Memory B cell (primary cell): ENCODE results near the gene SUOX.
"Not testable (repeated sequence)": the region's sequence is repeated elsewhere in the genome, so short reads cannot be mapped to it uniquely, and the experiment has no call there.

Experiments
- ATAC-seq: fragments of 150-1000 bp; cut with Tn5 transposase; 2 replicates; pipeline ENCODE4 v1.10.0; 2021; ENCODE audit warnings: low read depth, mild to moderate bottlenecking, moderate library complexity
- DNase-seq, 2 donors: peaks; one replicate each; pipeline ENCODE4 v3.0.0; 2022; ENCODE audit warnings: low spot score in 2 of 2
- H3K27ac Mint-ChIP-seq: one replicate; pipeline ENCODE4 v1.8.0; 2022; ENCODE audit warnings: mild to moderate bottlenecking, moderate library complexity, mixed read lengths
- H3K27me3 Mint-ChIP-seq: one replicate; pipeline ENCODE4 v1.8.0; 2022; ENCODE audit warnings: mixed read lengths
- H3K36me3 Mint-ChIP-seq: one replicate; pipeline ENCODE4 v1.8.0; 2022; ENCODE audit warnings: mild to moderate bottlenecking, mixed read lengths
- H3K4me1 Mint-ChIP-seq: one replicate; pipeline ENCODE4 v1.8.0; 2022; ENCODE audit warnings: mixed read lengths
- H3K4me3 Mint-ChIP-seq: one replicate; pipeline ENCODE4 v1.8.0; 2022; ENCODE audit warnings: mild to moderate bottlenecking, moderate library complexity, mixed read lengths
- H3K9me3 Mint-ChIP-seq: one replicate; pipeline ENCODE4 v1.8.0; 2022; ENCODE audit warnings: mixed read lengths

Gene SUOX

DNA sequence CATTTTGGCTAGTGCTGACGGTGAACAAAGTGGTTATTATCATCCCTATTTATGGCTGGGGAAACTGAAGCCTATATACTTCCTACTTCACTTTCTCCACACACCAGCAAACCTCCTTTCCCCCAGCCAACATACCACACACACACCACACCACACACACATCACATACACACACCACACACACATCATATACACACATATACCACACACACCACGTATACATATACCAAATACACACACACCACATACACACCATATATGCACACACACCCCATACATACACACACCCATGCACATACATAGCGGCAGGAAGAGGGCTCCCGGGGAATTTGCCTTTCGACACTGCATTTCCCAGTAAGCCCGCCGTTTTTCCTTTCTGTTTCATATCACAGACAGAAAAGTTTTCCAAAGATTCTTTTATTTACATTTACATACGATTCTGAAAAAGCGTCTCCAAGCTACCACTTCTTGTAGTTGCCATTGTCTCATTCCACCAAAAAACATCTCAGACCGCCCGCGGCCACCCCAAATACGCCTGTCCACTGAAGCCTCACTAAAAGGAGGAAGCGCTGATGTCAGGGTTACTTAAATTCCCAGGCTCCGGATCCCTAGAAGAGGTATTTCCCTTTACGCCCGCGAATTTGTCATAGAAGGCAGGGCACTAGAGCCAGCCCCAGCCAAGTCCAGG lies 24.0 kb upstream of the SUOX start:
- Mint-ChIP-seq H3K4me3 (no peak overlapping the region), H3K27ac (no peak overlapping the region), H3K36me3 (no peaks in the 10 kb centered on the region), H3K9me3 (no peaks in the 10 kb centered on the region), H3K27me3 (no peaks in the 10 kb centered on the region), H3K4me1 (peaks cover 8% of the 10 kb centered on the region)
- DNase-seq (no peak), ATAC-seq (no peak)

GRCh38 chr12:55973599-55974307 lies 23.3 kb upstream of the SUOX start, which contains the start of gene RAB5B:
TSS of gene RAB5B (plus strand) at chr12:55974078. CDS start at chr12:55986961, 12,883 bp downstream.
- DNase-seq (peak; percentile 79 to 96), ATAC-seq (peak; percentile 87)
- Mint-ChIP-seq H3K4me1 (peaks cover 6% of the 10 kb centered on the region), H3K9me3 (no peaks in the 10 kb centered on the region), H3K27me3 (no peaks in the 10 kb centered on the region), H3K27ac (no peak within 1 kb of the TSS), H3K4me3 (no peak within 1 kb of the TSS), H3K36me3 (peaks cover 3% of the 10 kb centered on the region)

DNA sequence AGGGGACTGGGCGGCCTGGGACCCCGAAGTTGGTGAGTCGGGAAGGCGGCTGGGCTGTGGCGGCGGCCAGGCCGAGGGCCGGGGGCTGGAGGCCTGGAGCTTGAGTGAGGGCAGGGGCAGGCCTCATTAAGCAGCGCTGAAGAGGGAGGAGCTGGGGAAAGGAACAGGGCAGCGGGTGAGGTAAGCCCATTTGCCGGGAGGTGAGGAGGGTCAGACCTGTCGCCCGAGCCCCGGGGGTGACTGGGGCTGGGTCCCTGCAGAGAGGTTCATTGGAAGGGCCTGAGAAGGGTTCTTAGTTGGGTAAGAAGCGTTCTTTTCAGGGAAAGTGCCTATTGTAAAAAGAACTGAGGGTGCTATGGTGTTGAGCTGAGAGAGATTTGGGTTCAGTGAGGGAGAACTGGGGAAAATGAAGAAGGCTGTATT lies 22.8 kb upstream of the SUOX start:
- no peaks in the 10 kb centered on the region for H3K27me3 Mint-ChIP-seq
- H3K27ac Mint-ChIP-seq: no peak overlapping the region
- no peak overlapping the region for H3K4me3 Mint-ChIP-seq
- peaks cover 3% of the 10 kb centered on the region for H3K36me3 Mint-ChIP-seq
- ATAC-seq (no peak), DNase-seq (no peak)
- H3K4me1 Mint-ChIP-seq: peaks cover 10% of the 10 kb centered on the region
- H3K9me3 Mint-ChIP-seq: no peaks in the 10 kb centered on the region

- ATAC-seq: no peak
- no peak overlapping the region for H3K27ac Mint-ChIP-seq
Measured at GRCh38 chr12:55978393-55978792, 18.7 kb upstream of the SUOX start.

DNA sequence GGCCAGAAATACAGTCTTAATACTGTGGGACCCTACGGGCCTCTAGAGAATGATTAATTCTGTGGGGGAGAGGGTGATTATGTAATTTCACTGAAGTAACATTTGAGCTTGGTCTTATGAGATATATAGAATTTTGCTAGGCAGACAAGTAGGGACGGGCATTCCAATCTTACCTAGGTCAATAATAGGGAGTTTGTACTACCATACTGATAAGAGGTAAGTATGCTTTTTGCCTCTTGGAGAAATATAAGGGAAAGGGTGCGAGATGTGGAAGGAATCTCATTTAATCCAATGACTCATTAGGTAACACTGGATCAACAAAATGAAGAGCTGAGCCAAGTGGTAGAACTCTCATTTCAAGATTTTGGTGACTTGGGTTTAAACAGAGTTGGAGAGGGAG lies 18.0 kb upstream of the SUOX start:
- Mint-ChIP-seq H3K27me3 (no peaks in the 10 kb centered on the region), H3K27ac (no peak overlapping the region), H3K36me3 (peaks cover 8% of the 10 kb centered on the region), H3K4me3 (no peak overlapping the region), H3K4me1 (peaks cover 26% of the 10 kb centered on the region), H3K9me3 (no peaks in the 10 kb centered on the region)
- DNase-seq (no peak), ATAC-seq (no peak)

More at GRCh38 chr12:55978393-55978792, 18.7 kb upstream of the SUOX start:
- H3K27me3 Mint-ChIP-seq: no peaks in the 10 kb centered on the region
- DNase-seq: no peak
- peaks cover 8% of the 10 kb centered on the region for H3K36me3 Mint-ChIP-seq
- no peak overlapping the region for H3K4me3 Mint-ChIP-seq
- H3K4me1 Mint-ChIP-seq: peaks cover 22% of the 10 kb centered on the region
- H3K9me3 Mint-ChIP-seq: no peaks in the 10 kb centered on the region

- H3K27ac Mint-ChIP-seq, ATAC-seq, H3K36me3 Mint-ChIP-seq, DNase-seq, H3K9me3 Mint-ChIP-seq, H3K27me3 Mint-ChIP-seq, H3K4me3 Mint-ChIP-seq: not testable (repeated sequence)
- H3K4me1 Mint-ChIP-seq: peaks cover 20% of the 10 kb centered on the region
Measured at GRCh38 chr12:55981882-55982281, 15.2 kb upstream of the SUOX start.

DNA sequence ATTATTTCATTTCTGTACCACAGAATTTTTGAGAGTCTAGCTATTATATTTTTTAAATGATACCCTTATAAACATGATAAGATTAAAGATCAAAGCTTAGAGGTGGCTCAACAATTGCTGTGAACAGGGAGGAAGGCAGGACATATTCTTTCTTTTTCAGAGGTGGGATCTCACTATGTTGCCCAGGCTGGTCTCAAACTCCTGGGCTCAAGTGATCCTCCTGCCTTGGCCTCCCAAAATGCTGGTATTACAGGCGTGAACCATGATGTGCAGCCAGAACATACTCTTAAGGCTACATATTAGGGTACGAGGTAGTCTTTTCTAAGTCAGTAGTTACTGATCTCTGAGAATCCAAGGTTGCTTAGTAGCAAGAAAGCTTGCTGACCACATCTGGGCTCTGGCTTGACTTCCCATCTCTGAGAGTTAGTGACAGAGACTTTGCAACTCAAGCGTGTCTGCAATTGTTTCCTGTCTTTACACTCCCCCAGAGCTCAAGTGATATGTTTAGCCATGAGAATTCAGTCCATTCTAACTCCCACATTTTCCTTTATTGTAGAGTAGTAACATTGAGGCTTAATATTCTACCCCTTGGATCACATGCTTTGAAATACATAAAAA lies 14.6 kb upstream of the SUOX start:
- Mint-ChIP-seq H3K27me3 (no peaks in the 10 kb centered on the region), H3K36me3 (peaks cover 10% of the 10 kb centered on the region), H3K27ac (no peak overlapping the region), H3K9me3 (no peaks in the 10 kb centered on the region), H3K4me1 (peaks cover 20% of the 10 kb centered on the region), H3K4me3 (peak overlapping the region; percentile 25)
- DNase-seq (no peak), ATAC-seq (peak; percentile 85)

DNA sequence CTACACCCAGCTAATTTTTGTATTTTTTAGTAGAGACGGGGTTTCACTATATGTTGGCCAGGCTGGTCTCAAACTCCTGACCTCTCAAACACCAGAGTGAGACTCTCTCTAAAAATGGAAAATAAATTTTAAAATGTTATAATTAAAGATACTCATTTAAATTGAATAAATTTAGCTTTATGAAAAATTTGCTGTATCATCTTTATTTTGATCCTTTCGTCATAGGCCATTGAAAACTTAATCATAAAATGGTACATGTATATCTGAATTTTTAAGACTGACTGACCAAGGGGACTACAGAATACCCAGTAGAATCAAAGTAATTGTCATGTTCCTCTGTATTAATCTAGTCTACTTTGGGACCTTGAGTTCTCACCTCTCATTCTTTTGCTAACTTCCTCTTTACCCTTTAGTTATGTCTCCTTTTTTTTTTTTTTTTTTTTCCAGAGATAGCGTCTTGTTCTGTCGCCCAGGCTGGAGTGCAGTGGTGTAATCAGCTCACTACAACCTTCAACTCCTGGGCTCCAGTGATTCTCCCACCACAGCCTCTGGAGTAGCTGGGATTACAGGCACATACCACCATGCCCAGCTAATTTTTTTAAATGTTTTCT lies 13.7 kb upstream of the SUOX start:
- peak overlapping the region; percentile 10 for H3K27ac Mint-ChIP-seq
- no peak for DNase-seq
- H3K36me3 Mint-ChIP-seq: peaks cover 9% of the 10 kb centered on the region
- H3K27me3 Mint-ChIP-seq: no peaks in the 10 kb centered on the region
- no peak overlapping the region for H3K4me3 Mint-ChIP-seq
- H3K4me1 Mint-ChIP-seq: peaks cover 20% of the 10 kb centered on the region
- ATAC-seq: peak; percentile 74
- no peaks in the 10 kb centered on the region for H3K9me3 Mint-ChIP-seq

DNA sequence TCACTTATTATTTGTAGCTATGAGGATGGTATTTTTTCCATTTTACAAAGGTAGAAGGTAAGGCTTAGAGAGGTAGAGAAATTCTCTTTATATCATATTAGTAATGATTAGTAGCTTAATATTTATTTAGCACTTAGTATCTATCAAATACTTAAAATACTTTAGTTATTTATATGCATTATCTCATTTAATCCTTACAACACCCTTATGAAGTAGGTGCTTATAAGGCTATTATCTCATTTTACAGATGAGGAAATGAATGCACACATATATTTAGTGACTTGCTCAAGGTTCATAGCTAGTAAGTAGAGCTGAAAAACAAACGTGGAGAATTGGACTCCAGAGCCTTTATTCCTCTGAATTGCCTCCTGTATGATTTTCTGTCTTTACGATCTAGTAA lies 12.2 kb upstream of the SUOX start:
- no peak overlapping the region for H3K4me3 Mint-ChIP-seq
- H3K9me3 Mint-ChIP-seq: no peaks in the 10 kb centered on the region
- DNase-seq (no peak), ATAC-seq (no peak)
- peaks cover 12% of the 10 kb centered on the region for H3K36me3 Mint-ChIP-seq
- no peak overlapping the region for H3K27ac Mint-ChIP-seq
- peaks cover 12% of the 10 kb centered on the region for H3K4me1 Mint-ChIP-seq
- H3K27me3 Mint-ChIP-seq: no peaks in the 10 kb centered on the region

DNA sequence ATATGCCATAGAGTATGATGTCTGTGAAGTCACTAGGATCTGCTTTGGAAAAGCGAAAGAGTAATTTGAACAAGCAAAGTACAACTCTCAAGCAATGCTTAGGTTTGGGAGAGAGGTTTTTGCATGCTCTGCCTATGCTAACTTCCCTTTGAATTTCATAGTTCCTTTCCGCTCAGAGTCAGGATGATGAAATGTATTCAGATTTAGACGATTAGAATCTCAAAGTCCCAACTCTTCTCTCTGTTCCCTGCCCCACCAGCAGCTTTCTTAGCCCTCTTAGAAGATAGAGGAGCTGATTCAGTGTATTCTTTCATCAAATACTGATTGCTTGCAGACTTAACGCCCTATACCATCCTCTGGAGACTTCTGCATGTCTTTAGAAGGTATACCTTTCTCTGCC lies 11.7 kb upstream of the SUOX start:
- Mint-ChIP-seq H3K36me3 (peaks cover 12% of the 10 kb centered on the region), H3K4me3 (no peak overlapping the region), H3K9me3 (no peaks in the 10 kb centered on the region), H3K27ac (no peak overlapping the region), H3K4me1 (peaks cover 9% of the 10 kb centered on the region), H3K27me3 (no peaks in the 10 kb centered on the region)
- no peak for ATAC-seq
- DNase-seq: no peak

GRCh38 chr12:55985976-55986375 lies 11.1 kb upstream of the SUOX start:
- not testable (repeated sequence) for H3K4me1 Mint-ChIP-seq, DNase-seq, H3K27ac Mint-ChIP-seq, ATAC-seq, H3K9me3 Mint-ChIP-seq, H3K4me3 Mint-ChIP-seq, H3K27me3 Mint-ChIP-seq
- H3K36me3 Mint-ChIP-seq: peaks cover 12% of the 10 kb centered on the region

DNA sequence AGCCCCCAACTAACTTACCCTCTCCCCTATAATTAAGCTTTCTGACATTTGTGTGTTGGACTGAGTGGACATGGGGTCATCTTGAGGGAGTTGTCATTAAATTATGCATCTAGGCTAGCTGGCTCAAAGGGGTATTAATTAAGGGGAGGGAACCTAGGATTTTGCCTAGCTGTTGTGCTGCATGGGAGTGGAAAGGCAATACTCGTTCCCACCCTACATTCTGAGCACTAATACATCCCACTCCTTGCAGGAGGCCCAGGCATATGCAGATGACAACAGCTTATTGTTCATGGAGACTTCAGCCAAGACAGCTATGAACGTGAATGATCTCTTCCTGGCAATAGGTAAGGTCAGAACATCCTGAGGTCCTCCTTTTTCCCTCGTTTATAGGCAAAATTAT lies 6.0 kb upstream of the SUOX start:
- no peak for DNase-seq
- Mint-ChIP-seq H3K4me1 (peaks cover 2% of the 10 kb centered on the region), H3K27ac (no peak overlapping the region), H3K36me3 (peaks cover 29% of the 10 kb centered on the region), H3K27me3 (no peaks in the 10 kb centered on the region), H3K9me3 (no peaks in the 10 kb centered on the region), H3K4me3 (no peak overlapping the region)
- no peak for ATAC-seq

DNA sequence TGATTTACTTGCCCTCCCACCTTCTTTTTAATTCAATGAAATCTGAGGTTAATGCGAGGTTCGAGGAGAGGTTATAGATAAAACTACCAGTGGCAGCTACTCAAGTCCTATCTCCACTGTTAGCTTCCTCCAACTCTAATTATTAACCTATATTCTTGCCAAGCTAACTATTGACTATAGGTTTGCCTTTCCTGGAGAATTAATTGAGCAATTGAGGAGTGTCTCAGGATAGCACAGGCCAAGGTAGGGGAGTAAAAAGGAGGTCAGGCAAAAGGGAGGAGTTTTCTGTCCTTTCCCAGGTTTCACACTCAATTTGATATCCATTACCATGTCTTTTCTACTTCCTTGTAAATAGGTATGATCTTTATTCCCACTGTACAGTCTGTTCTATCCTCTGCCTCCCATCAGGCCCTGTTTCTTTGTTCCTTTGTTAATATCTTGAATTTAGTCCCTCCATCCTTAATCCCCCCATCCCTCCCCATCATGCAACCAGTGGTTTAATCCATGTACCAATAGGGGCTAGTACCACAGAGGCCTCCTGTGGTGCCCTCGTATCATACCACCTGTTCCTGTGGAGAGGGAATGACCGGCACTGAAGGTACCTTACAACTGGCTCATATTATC lies 3.7 kb upstream of the SUOX start:
- no peaks in the 10 kb centered on the region for H3K27me3 Mint-ChIP-seq
- peaks cover 27% of the 10 kb centered on the region for H3K36me3 Mint-ChIP-seq
- DNase-seq (no peak), ATAC-seq (no peak)
- H3K4me1 Mint-ChIP-seq: peaks cover 12% of the 10 kb centered on the region
- H3K9me3 Mint-ChIP-seq: no peaks in the 10 kb centered on the region
- H3K27ac Mint-ChIP-seq: no peak overlapping the region
- no peak overlapping the region for H3K4me3 Mint-ChIP-seq

DNA sequence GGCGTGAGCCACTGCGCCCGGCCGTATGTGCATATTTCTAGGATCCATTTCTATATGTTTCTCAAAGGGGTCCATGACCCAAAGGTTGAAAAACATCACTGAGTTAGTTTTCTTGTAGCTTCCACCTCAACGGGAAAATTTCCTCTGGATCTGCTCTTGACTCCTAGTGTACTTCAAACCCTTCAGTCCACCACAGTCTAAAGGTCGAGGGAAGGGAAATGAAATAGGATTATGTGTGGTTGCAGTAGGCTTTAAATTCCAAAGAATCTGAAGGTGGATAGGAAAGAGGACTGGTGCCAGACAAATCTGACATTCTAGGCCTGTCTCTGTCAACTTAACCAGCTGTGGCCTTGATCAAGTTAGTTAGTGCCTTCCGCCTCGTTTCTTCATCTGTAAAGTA lies 1.7 kb upstream of the SUOX start:
- Mint-ChIP-seq H3K27ac (no peak overlapping the region), H3K4me1 (peaks cover 12% of the 10 kb centered on the region), H3K9me3 (no peaks in the 10 kb centered on the region), H3K27me3 (no peaks in the 10 kb centered on the region), H3K4me3 (no peak overlapping the region), H3K36me3 (peaks cover 19% of the 10 kb centered on the region)
- DNase-seq: no peak
- ATAC-seq: no peak
